Fibroblast of skin of back (primary cell): ENCODE measurements around the gene RASAL1.
"Not testable (repeated sequence)": the region's sequence is repeated elsewhere in the genome, so short reads cannot be mapped to it uniquely, and the experiment has no call there.

Source experiments
- DNase-seq: peaks from one replicate; pipeline ENCODE4 v3.0.0-alpha.2; 2013

RASAL1 gene

GRCh38 chr12:113138826-113139225 is 3.3 kb upstream of the RASAL1 start:
- no peak for DNase-seq

- no peak for DNase-seq
Observed at GRCh38 chr12:113137861-113138783, 2.6 kb upstream of the RASAL1 start.

GRCh38 chr12:113136990-113137511 is 1.5 kb upstream of the RASAL1 start:
- DNase-seq: no peak

- DNase-seq: no peak
Observed at GRCh38 chr12:113136128-113136989, 798 bp upstream of the RASAL1 start.

- DNase-seq: no peak
Observed at GRCh38 chr12:113134521-113134951, 1.0 kb downstream of the RASAL1 start.

GRCh38 chr12:113134071-113134470 is 1.5 kb downstream of the RASAL1 start:
- no peak for DNase-seq

GRCh38 chr12:113133666-113134065 is 1.9 kb downstream of the RASAL1 start:
- DNase-seq: no peak

- DNase-seq: no peak
Observed at GRCh38 chr12:113133036-113133435, 2.5 kb downstream of the RASAL1 start.

GRCh38 chr12:113131556-113131955 is 4.0 kb downstream of the RASAL1 start:
- DNase-seq: no peak

GRCh38 chr12:113130457-113131135 is 5.0 kb downstream of the RASAL1 start:
- DNase-seq: no peak

- DNase-seq: no peak
Observed at GRCh38 chr12:113129664-113130456, 5.7 kb downstream of the RASAL1 start.

- no peak for DNase-seq
Observed at GRCh38 chr12:113128802-113129663, 6.5 kb downstream of the RASAL1 start.

GRCh38 chr12:113127791-113128199 is 7.8 kb downstream of the RASAL1 start:
- DNase-seq: no peak

GRCh38 chr12:113120670-113121370 is 14.7 kb downstream of the RASAL1 start:
- no peak for DNase-seq

- DNase-seq: no peak
Observed at GRCh38 chr12:113119980-113120669, 15.4 kb downstream of the RASAL1 start.

GRCh38 chr12:113118142-113118541 is 17.4 kb downstream of the RASAL1 start:
- DNase-seq: no peak

GRCh38 chr12:113117684-113118083 is 17.9 kb downstream of the RASAL1 start:
- DNase-seq: not testable (repeated sequence)

- no peak for DNase-seq
Observed at GRCh38 chr12:113116875-113117274, 18.7 kb downstream of the RASAL1 start.

GRCh38 chr12:113115455-113116126 is 20.0 kb downstream of the RASAL1 start:
- no peak for DNase-seq
